CD14-positive monocyte (primary cell): ENCODE measurements around the gene CRB2. TPM values are rescaled to one million over a fixed set of nuclear protein-coding genes. Genes with fewer than 3 reads are reported as not detected.

Experiments used
- DNase-seq, 3 donors: peaks; one replicate each; pipeline ENCODE4 v3.0.0-alpha.2; 2011 to 2022
- H2AFZ ChIP-seq: 2 replicates; pipeline ENCODE4 v1.6.0; 2012; ENCODE audit warnings: mild to moderate bottlenecking, low read depth, low read length, inconsistent platforms; ENCODE audit not compliant: insufficient read depth, poor library complexity, severe bottlenecking
- H3K27ac ChIP-seq, 2 donors: 1 replicate in 1 of 2; 2 replicates in 1 of 2; pipeline ENCODE4 v1.5.1; 2012 to 2013; ENCODE audit warnings: low read length in 2 of 2, control low read depth in 1 of 2, inconsistent platforms in 1 of 2, low read depth in 1 of 2, mild to moderate bottlenecking in 1 of 2
- H3K27me3 ChIP-seq, 2 donors: one replicate each; pipeline versions ENCODE4 v1.6.0 to v1.6.1; 2011 to 2013; ENCODE audit warnings: low read length in 2 of 2; ENCODE audit not compliant: control insufficient read depth in 2 of 2, insufficient read depth in 2 of 2
- H3K36me3 ChIP-seq, 2 donors: replicated peaks in 1 of 2; 1 replicate in 1 of 2; 2 replicates in 1 of 2; pipeline versions ENCODE4 v1.5.1 to v1.6.1; 2012 to 2013; ENCODE audit warnings: low read length in 2 of 2, control low read depth in 1 of 2, inconsistent platforms in 1 of 2, mild to moderate bottlenecking in 1 of 2; ENCODE audit not compliant: insufficient read depth in 2 of 2, control insufficient read depth in 1 of 2
- H3K4me1 ChIP-seq, 2 donors: 1 replicate in 1 of 2; 2 replicates in 1 of 2; pipeline versions ENCODE4 v1.5.1 to v1.6.1; 2012 to 2013; ENCODE audit warnings: low read length in 2 of 2, control low read depth in 1 of 2, inconsistent platforms in 1 of 2, mild to moderate bottlenecking in 1 of 2, moderate library complexity in 1 of 2; ENCODE audit not compliant: insufficient read depth in 2 of 2, control insufficient read depth in 1 of 2
- H3K4me2 ChIP-seq: replicated peaks from 2 replicates; pipeline ENCODE3; 2012; ENCODE audit warnings: low read length, moderate library complexity, mild to moderate bottlenecking; ENCODE audit not compliant: poor library complexity, severe bottlenecking; ENCODE audit errors: extremely low read depth
- H3K4me3 ChIP-seq, 3 experiments: fragments of 200-600 bp in 1 of 3; sonication (generic) in 1 of 3; replicated peaks in 1 of 3; 1 replicate in 2 of 3; 2 replicates in 1 of 3; pipeline ENCODE4 v1.5.1; 2011 to 2013; ENCODE audit warnings: low read length in 3 of 3, mild to moderate bottlenecking in 3 of 3, control low read depth in 2 of 3, low read depth in 2 of 3, inconsistent platforms in 1 of 3, moderate library complexity in 1 of 3
- H3K79me2 ChIP-seq: 2 replicates; pipeline ENCODE4 v1.6.0; 2012; ENCODE audit warnings: mild to moderate bottlenecking, control low read depth, inconsistent platforms, low read length, moderate library complexity; ENCODE audit not compliant: insufficient read depth
- H3K9ac ChIP-seq: 2 replicates; pipeline ENCODE4 v1.6.0; 2017; ENCODE audit warnings: low read length, mild to moderate bottlenecking; ENCODE audit not compliant: insufficient read depth, poor library complexity, severe bottlenecking
- H3K9me3 ChIP-seq, 2 donors: replicated peaks in 1 of 2; 1 replicate in 1 of 2; 2 replicates in 1 of 2; pipeline versions ENCODE4 v1.5.1 to v1.6.1; 2012 to 2013; ENCODE audit warnings: low read length in 2 of 2, control low read depth in 1 of 2; ENCODE audit not compliant: control insufficient read depth in 1 of 2, insufficient read depth in 1 of 2
- H4K20me1 ChIP-seq: 2 replicates; pipeline ENCODE4 v1.6.0; 2012; ENCODE audit warnings: mild to moderate bottlenecking, low read length, control low read depth, moderate library complexity; ENCODE audit not compliant: insufficient read depth
- H3K27ac Mint-ChIP-seq, 7 donors: one replicate each; pipeline ENCODE4 v1.8.0; 2020; ENCODE audit warnings: mild to moderate bottlenecking in 7 of 7, mixed read lengths in 7 of 7, moderate library complexity in 6 of 7, inconsistent platforms in 2 of 7
- H3K27me3 Mint-ChIP-seq, 3 donors: one replicate each; pipeline ENCODE4 v1.8.0; 2021 to 2022; ENCODE audit warnings: low read depth in 3 of 3, mild to moderate bottlenecking in 3 of 3, mixed read lengths in 3 of 3, moderate library complexity in 3 of 3, inconsistent platforms in 1 of 3
- H3K36me3 Mint-ChIP-seq, 2 donors: one replicate each; pipeline ENCODE4 v1.8.0; 2020; ENCODE audit warnings: mixed read lengths in 2 of 2, inconsistent platforms in 1 of 2, mild to moderate bottlenecking in 1 of 2
- H3K4me1 Mint-ChIP-seq: one replicate; pipeline ENCODE4 v1.8.0; 2020; ENCODE audit warnings: mild to moderate bottlenecking, mixed read lengths
- H3K4me3 Mint-ChIP-seq, 2 donors: one replicate each; pipeline ENCODE4 v1.8.0; 2020; ENCODE audit warnings: mild to moderate bottlenecking in 2 of 2, mixed read lengths in 2 of 2, moderate library complexity in 1 of 2
- H3K9me3 Mint-ChIP-seq, 7 donors: one replicate each; pipeline ENCODE4 v1.8.0; 2020 to 2022; ENCODE audit warnings: mixed read lengths in 7 of 7, mild to moderate bottlenecking in 6 of 7, moderate library complexity in 6 of 7, inconsistent platforms in 2 of 7
- WGBS: methylation state at CpG from one replicate; pipeline ENCODE4 v1.1.5; 2013; ENCODE audit warnings: missing lambda C conversion rate; ENCODE audit not compliant: insufficient coverage; 5-methylcytosine and 5-hydroxymethylcytosine counted together
- intact Hi-C, 2 donors: fragments of 100-400 bp; cut with micrococcal nuclease; formaldehyde crosslinking; loops; one replicate each; pipeline versions ENCODE4 v1.15.0 to v1.15.1; 2023
- polyA plus RNA-seq, 3 donors: library from polyadenylated mRNA; depleted of rRNA in 1 of 3; unstranded in 2 of 3; stranded (reverse) in 1 of 3; fragments of 300-500 nt in 2 of 3; fragments of >200 nt in 1 of 3; fragmentation: Illumina TruSeq in 2 of 3; gene quantifications; 1 replicate in 2 of 3; 2 replicates in 1 of 3; pipeline ENCODE4 v1.2.3, GENCODE V29; 2012 to 2021
- TF ChIP-seq, protein P1 (sequence below): fragments of 200-600 bp; IDR thresholded peaks from one replicate; pipeline ENCODE4 v1.8.0; 2022; ENCODE audit warnings: antibody characterized with exemption, mild to moderate bottlenecking

CRB2 gene
- polyA plus RNA-seq, 3 donors, result not detected

DNA sequence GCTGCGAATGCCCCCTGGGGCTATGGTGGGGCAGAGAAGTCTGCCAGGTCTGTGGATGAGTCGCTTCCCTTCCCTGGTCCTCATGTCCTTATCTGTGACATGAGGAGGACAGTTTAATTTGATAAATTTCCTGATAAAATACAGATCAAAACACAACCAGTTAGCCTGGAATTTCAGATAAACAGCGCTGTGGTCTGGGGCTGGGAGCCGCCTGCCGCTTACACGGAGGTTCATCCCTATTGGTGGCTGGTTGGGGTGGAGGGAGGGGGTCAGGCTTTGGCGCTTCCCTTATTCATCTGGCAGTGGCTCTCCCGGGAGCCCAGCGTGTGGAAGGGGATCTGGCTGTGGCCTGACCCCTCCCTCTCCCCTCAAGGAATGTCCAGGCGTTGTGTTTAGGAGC, 17.9 kb downstream of the CRB2 start:
- peaks cover 44 to 63% (median 56%) of the 10 kb centered on the region in 3 donors for H3K27me3 Mint-ChIP-seq
- Histone ChIP-seq H3K4me2 (no peak overlapping the region), H4K20me1 (peaks cover 29% of the 10 kb centered on the region), H3K4me1 (peaks cover 0 to 9% of the 10 kb centered on the region in 2 donors), H3K79me2 (no peaks in the 10 kb centered on the region), H3K27ac (no peak overlapping the region), H3K4me3 (no peak overlapping the region), H3K9me3 (no peaks in the 10 kb centered on the region), H3K9ac (no peak overlapping the region), H3K27me3 (peaks cover 9 to 43% of the 10 kb centered on the region in 2 donors), H2AFZ (no peak overlapping the region), H3K36me3 (no peaks in the 10 kb centered on the region)
- intact Hi-C loops, result no loop called here
- WGBS, result no CpG with 5 or more reads among the region's 10 CpGs
- peaks cover 0 to 2% of the 10 kb centered on the region in 2 donors for H3K36me3 Mint-ChIP-seq
- no peak overlapping the region for H3K27ac Mint-ChIP-seq
- H3K4me3 Mint-ChIP-seq, result peak overlapping the region in 1 of 2 donors; percentile 63
- H3K9me3 Mint-ChIP-seq, result peaks cover 0 to 5% (median 0%) of the 10 kb centered on the region in 7 donors
- H3K4me1 Mint-ChIP-seq, result peaks cover 17% of the 10 kb centered on the region
- no peak for DNase-seq
- TF ChIP-seq, protein P1, sequence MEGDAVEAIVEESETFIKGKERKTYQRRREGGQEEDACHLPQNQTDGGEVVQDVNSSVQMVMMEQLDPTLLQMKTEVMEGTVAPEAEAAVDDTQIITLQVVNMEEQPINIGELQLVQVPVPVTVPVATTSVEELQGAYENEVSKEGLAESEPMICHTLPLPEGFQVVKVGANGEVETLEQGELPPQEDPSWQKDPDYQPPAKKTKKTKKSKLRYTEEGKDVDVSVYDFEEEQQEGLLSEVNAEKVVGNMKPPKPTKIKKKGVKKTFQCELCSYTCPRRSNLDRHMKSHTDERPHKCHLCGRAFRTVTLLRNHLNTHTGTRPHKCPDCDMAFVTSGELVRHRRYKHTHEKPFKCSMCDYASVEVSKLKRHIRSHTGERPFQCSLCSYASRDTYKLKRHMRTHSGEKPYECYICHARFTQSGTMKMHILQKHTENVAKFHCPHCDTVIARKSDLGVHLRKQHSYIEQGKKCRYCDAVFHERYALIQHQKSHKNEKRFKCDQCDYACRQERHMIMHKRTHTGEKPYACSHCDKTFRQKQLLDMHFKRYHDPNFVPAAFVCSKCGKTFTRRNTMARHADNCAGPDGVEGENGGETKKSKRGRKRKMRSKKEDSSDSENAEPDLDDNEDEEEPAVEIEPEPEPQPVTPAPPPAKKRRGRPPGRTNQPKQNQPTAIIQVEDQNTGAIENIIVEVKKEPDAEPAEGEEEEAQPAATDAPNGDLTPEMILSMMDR, result no peak

DNA sequence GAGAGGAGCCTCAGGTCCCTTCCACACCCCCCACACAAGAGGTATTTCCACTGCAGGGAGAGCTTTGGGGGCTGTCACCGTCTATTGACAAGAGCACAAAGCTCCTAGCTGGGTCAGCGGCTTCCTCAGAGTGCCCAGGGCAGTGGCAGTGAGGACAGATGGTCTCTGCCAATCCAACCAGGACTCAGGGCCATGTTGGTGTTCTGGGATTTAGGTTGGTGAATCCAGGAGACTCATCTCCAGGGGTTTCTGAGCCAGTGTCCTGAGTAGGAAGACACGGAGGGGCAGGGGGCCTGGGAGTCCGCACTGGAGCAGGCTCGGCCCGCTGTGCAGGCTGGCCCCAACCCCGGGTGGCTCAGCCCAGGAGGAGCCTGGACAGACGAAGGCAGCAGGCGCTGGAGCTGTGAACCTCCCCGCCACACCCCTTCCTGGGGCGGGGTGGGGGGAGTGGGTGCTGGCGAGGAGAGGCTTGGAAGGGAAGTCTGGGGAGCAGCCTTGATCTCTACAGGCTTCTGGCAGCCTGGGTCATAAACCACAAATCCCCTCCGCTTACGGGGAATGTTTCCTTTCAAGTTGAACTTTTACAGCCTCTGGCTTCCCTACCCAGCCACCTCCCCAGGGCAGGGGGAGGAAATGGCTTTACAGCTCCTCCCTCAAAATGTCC, 19.6 kb downstream of the CRB2 start:
- Histone ChIP-seq H3K27me3 (peaks cover 9 to 43% of the 10 kb centered on the region in 2 donors), H3K79me2 (no peaks in the 10 kb centered on the region), H3K4me1 (peaks cover 0 to 9% of the 10 kb centered on the region in 2 donors), H3K9ac (peak overlapping the region; percentile 21), H4K20me1 (peaks cover 29% of the 10 kb centered on the region), H3K4me2 (no peak overlapping the region), H3K27ac (no peak overlapping the region), H2AFZ (no peak overlapping the region), H3K9me3 (no peaks in the 10 kb centered on the region), H3K4me3 (no peak overlapping the region), H3K36me3 (peaks cover 2 to 11% of the 10 kb centered on the region in 2 donors)
- Mint-ChIP-seq H3K4me1 (peaks cover 17% of the 10 kb centered on the region), H3K36me3 (peaks cover 9 to 15% of the 10 kb centered on the region in 2 donors), H3K4me3 (peak overlapping the region in 1 of 2 donors; percentile 63), H3K27ac (no peak overlapping the region), H3K27me3 (peaks cover 40 to 57% (median 49%) of the 10 kb centered on the region in 3 donors), H3K9me3 (peaks cover 0 to 3% (median 0%) of the 10 kb centered on the region in 7 donors)
- WGBS, result 34% methylated on average over 4 of the region's 14 CpGs
- TF ChIP-seq, protein P1, result no peak
- intact Hi-C loops, result no loop called here
- no peak for DNase-seq
